Osteoblast (primary cell): ENCODE results near the gene SREK1IP1. TPM values are rescaled to one million over a fixed set of nuclear protein-coding genes. Genes with fewer than 3 reads are reported as not detected.

Experiments
- DNase-seq: peaks from one replicate; pipeline ENCODE4 v3.0.0; 2011; ENCODE audit warnings: low spot score, mixed read lengths; ENCODE audit not compliant: insufficient read length; ENCODE audit errors: missing footprints
- H2AFZ ChIP-seq: 2 replicates; pipeline ENCODE4 v1.6.0; 2011; ENCODE audit warnings: mild to moderate bottlenecking, low read length
- H3K27ac ChIP-seq: 2 replicates; pipeline ENCODE4 v1.5.1; 2011; ENCODE audit warnings: mild to moderate bottlenecking, low read depth, low read length, moderate library complexity
- H3K27me3 ChIP-seq: 2 replicates; pipeline ENCODE4 v1.6.0; 2012; ENCODE audit warnings: mild to moderate bottlenecking, control low read depth, inconsistent platforms, low read length, moderate library complexity; ENCODE audit not compliant: insufficient read depth
- H3K36me3 ChIP-seq: 2 replicates; pipeline ENCODE4 v1.5.1; 2011; ENCODE audit warnings: mild to moderate bottlenecking, low read length, control low read depth, moderate library complexity; ENCODE audit not compliant: insufficient read depth
- H3K4me1 ChIP-seq: 2 replicates; pipeline ENCODE4 v1.5.1; 2011; ENCODE audit warnings: mild to moderate bottlenecking, low read length, control low read depth, moderate library complexity; ENCODE audit not compliant: insufficient read depth
- H3K4me2 ChIP-seq: 2 replicates; pipeline ENCODE4 v1.6.0; 2011; ENCODE audit warnings: mild to moderate bottlenecking, low read length; ENCODE audit not compliant: insufficient read depth
- H3K4me3 ChIP-seq: fragments of 200-600 bp; sonication (generic); 3 replicates; pipeline ENCODE4 v1.5.1; 2012; ENCODE audit warnings: mild to moderate bottlenecking, low read length, inconsistent platforms; ENCODE audit not compliant: insufficient read depth
- H3K79me2 ChIP-seq: 2 replicates; pipeline ENCODE4 v1.6.0; 2012; ENCODE audit warnings: mild to moderate bottlenecking, low read length, control low read depth, inconsistent platforms; ENCODE audit not compliant: insufficient read depth
- H3K9me3 ChIP-seq: 2 replicates; pipeline ENCODE4 v1.5.1; 2011; ENCODE audit warnings: low read depth, low read length, control low read depth
- H4K20me1 ChIP-seq: 2 replicates; pipeline ENCODE4 v1.6.0; 2012; ENCODE audit warnings: mild to moderate bottlenecking, low read length, control low read depth; ENCODE audit not compliant: insufficient read depth
- CTCF ChIP-seq: IDR thresholded peaks from 2 replicates; pipeline ENCODE4 v1.5.1; 2011; ENCODE audit warnings: mild to moderate bottlenecking, low read depth, low read length, moderate library complexity; ENCODE audit errors: extremely low read depth
- total RNA-seq: library from RNA; depleted of rRNA; stranded (reverse); fragments of >200 nt; gene quantifications from 2 replicates; pipeline ENCODE4 v1.2.3, GENCODE V29; 2012

The SREK1IP1 gene
- total RNA-seq, 1 donor: 9.4 TPM

- no peak for TF ChIP-seq CTCF
- H3K4me2 ChIP-seq: peak overlapping the region; percentile 91
- H2AFZ ChIP-seq: no peak overlapping the region
- peak overlapping the region; percentile 95 for H3K27ac ChIP-seq
- H3K9me3 ChIP-seq: no peaks in the 10 kb centered on the region
- H3K36me3 ChIP-seq: peaks cover 15% of the 10 kb centered on the region
- peaks cover 11% of the 10 kb centered on the region for H4K20me1 ChIP-seq
- H3K4me3 ChIP-seq: peak overlapping the region; percentile 75
- no peaks in the 10 kb centered on the region for H3K27me3 ChIP-seq
- H3K79me2 ChIP-seq: peaks cover 91% of the 10 kb centered on the region
- peaks cover 20% of the 10 kb centered on the region for H3K4me1 ChIP-seq
- no peak for DNase-seq
Observed at GRCh38 chr5:64766941-64767340, 1.6 kb downstream of the SREK1IP1 start.

GRCh38 chr5:64765804-64766504, 2.5 kb downstream of the SREK1IP1 start:
- TF ChIP-seq CTCF: no peak
- Histone ChIP-seq H3K79me2 (peaks cover 91% of the 10 kb centered on the region), H3K4me1 (peaks cover 20% of the 10 kb centered on the region), H3K27me3 (no peaks in the 10 kb centered on the region), H4K20me1 (peaks cover 11% of the 10 kb centered on the region), H3K4me3 (no peak overlapping the region), H3K27ac (peak overlapping the region; percentile 2), H2AFZ (no peak overlapping the region), H3K36me3 (peaks cover 15% of the 10 kb centered on the region), H3K9me3 (no peaks in the 10 kb centered on the region), H3K4me2 (peak overlapping the region; percentile 9)
- no peak for DNase-seq

- no peak overlapping the region for H3K4me2 ChIP-seq
- no peaks in the 10 kb centered on the region for H3K9me3 ChIP-seq
- TF ChIP-seq CTCF: no peak
- H3K27ac ChIP-seq: no peak overlapping the region
- H3K36me3 ChIP-seq: peaks cover 18% of the 10 kb centered on the region
- H3K4me1 ChIP-seq: peaks cover 8% of the 10 kb centered on the region
- H3K79me2 ChIP-seq: peaks cover 91% of the 10 kb centered on the region
- no peaks in the 10 kb centered on the region for H3K27me3 ChIP-seq
- H4K20me1 ChIP-seq: peaks cover 16% of the 10 kb centered on the region
- no peak for DNase-seq
- no peak overlapping the region for H2AFZ ChIP-seq
- no peak overlapping the region for H3K4me3 ChIP-seq
Observed at GRCh38 chr5:64763948-64764503, 4.5 kb downstream of the SREK1IP1 start.

- Histone ChIP-seq H3K4me3 (no peak overlapping the region), H3K4me1 (no peaks in the 10 kb centered on the region), H2AFZ (no peak overlapping the region), H3K27ac (no peak overlapping the region), H3K4me2 (no peak overlapping the region), H4K20me1 (peaks cover 5% of the 10 kb centered on the region), H3K27me3 (no peaks in the 10 kb centered on the region), H3K9me3 (no peaks in the 10 kb centered on the region), H3K36me3 (peaks cover 15% of the 10 kb centered on the region), H3K79me2 (peaks cover 88% of the 10 kb centered on the region)
- no peak for TF ChIP-seq CTCF
- DNase-seq: no peak
Observed at GRCh38 chr5:64759960-64760660, 8.4 kb downstream of the SREK1IP1 start.
